ENCODE measurements around the gene OCA2. TPM values are rescaled to one million over a fixed set of nuclear protein-coding genes. Genes with fewer than 3 reads are reported as not detected.

The OCA2 gene
- total and polyA plus RNA-seq, 4 experiments from 2014 or later: not detected

GRCh38 chr15:27808182-27808581, 290.9 kb downstream of the OCA2 start:
- no peaks in the 10 kb centered on the region for H3K36me3 Mint-ChIP-seq
- H3K27ac Mint-ChIP-seq: no peak overlapping the region
- Histone ChIP-seq H3K27me3 (ENCODE audit: insufficient read depth, low read length) (no peaks in the 10 kb centered on the region), H3K4me1 (ENCODE audit: insufficient read depth, low read length) (no peaks in the 10 kb centered on the region), H3K36me3 (ENCODE audit: insufficient read depth, low read length) (no peaks in the 10 kb centered on the region), H3K27ac (ENCODE audit: low read depth, low read length) (no peak overlapping the region), H3K9me3 (ENCODE audit: control insufficient read depth in 1 of 2, low read length in 2 of 2) (no peaks in the 10 kb centered on the region), H3K4me3 (ENCODE audit: low read length in 2 of 2) (no peak overlapping the region)
- peaks cover 0 to 7% (median 5%) of the 10 kb centered on the region in 8 donors for H3K9me3 Mint-ChIP-seq
- POLR2A ChIA-PET (ENCODE audit: partially characterized antibody): no interaction called here
- no peak overlapping the region for H3K4me3 Mint-ChIP-seq
- CTCF ChIA-PET (ENCODE audit: partially characterized antibody): no interaction called here
- H3K27me3 Mint-ChIP-seq: no peaks in the 10 kb centered on the region
- no peak for DNase-seq
- H3K4me1 Mint-ChIP-seq: no peaks in the 10 kb centered on the region
- intact Hi-C loops (cut with micrococcal nuclease): no loop called here

- H3K4me1 Mint-ChIP-seq: no peaks in the 10 kb centered on the region
- H3K27ac Mint-ChIP-seq: no peak overlapping the region
- ChIA-PET POLR2A (ENCODE audit: partially characterized antibody) (no interaction called here), CTCF (ENCODE audit: partially characterized antibody) (no interaction called here)
- no peaks in the 10 kb centered on the region for H3K9me3 ChIP-seq (ENCODE audit: control insufficient read depth in 1 of 2, low read length in 2 of 2)
- H3K9me3 Mint-ChIP-seq: peaks cover 0 to 7% (median 4%) of the 10 kb centered on the region in 8 donors
- H3K4me3 Mint-ChIP-seq: no peak overlapping the region
- no peak for DNase-seq
- intact Hi-C loops (cut with micrococcal nuclease): no loop called here
- H3K36me3 Mint-ChIP-seq: no peaks in the 10 kb centered on the region
- H3K27me3 Mint-ChIP-seq: no peaks in the 10 kb centered on the region
- H3K36me3 ChIP-seq (ENCODE audit: insufficient read depth, low read length): no peaks in the 10 kb centered on the region
- no peaks in the 10 kb centered on the region for H3K27me3 ChIP-seq (ENCODE audit: insufficient read depth, low read length)
- no peaks in the 10 kb centered on the region for H3K4me1 ChIP-seq (ENCODE audit: insufficient read depth, low read length)
- H3K4me3 ChIP-seq (ENCODE audit: low read length in 2 of 2): no peak overlapping the region
- no peak overlapping the region for H3K27ac ChIP-seq (ENCODE audit: low read depth, low read length)
Observed at GRCh38 chr15:27807335-27807734, 291.8 kb downstream of the OCA2 start.

- Mint-ChIP-seq H3K36me3 (no peaks in the 10 kb centered on the region), H3K4me3 (no peak overlapping the region), H3K27me3 (no peaks in the 10 kb centered on the region), H3K4me1 (no peaks in the 10 kb centered on the region), H3K27ac (no peak overlapping the region), H3K9me3 (peaks cover 0 to 7% (median 4%) of the 10 kb centered on the region in 8 donors)
- no peaks in the 10 kb centered on the region for H3K27me3 ChIP-seq (ENCODE audit: insufficient read depth, low read length)
- no peak overlapping the region for H3K27ac ChIP-seq (ENCODE audit: low read depth, low read length)
- no peaks in the 10 kb centered on the region for H3K36me3 ChIP-seq (ENCODE audit: insufficient read depth, low read length)
- H3K4me3 ChIP-seq (ENCODE audit: low read length in 2 of 2): no peak overlapping the region
- ChIA-PET CTCF (ENCODE audit: partially characterized antibody) (no interaction called here), POLR2A (ENCODE audit: partially characterized antibody) (no interaction called here)
- intact Hi-C loops (cut with micrococcal nuclease): no loop called here
- DNase-seq: no peak
- no peaks in the 10 kb centered on the region for H3K4me1 ChIP-seq (ENCODE audit: insufficient read depth, low read length)
- H3K9me3 ChIP-seq (ENCODE audit: control insufficient read depth in 1 of 2, low read length in 2 of 2): no peaks in the 10 kb centered on the region
Observed at GRCh38 chr15:27806396-27806795, 292.7 kb downstream of the OCA2 start.

GRCh38 chr15:27805261-27806220, 293.6 kb downstream of the OCA2 start:
- Mint-ChIP-seq H3K9me3 (peaks cover 0 to 7% (median 4%) of the 10 kb centered on the region in 8 donors), H3K4me3 (no peak overlapping the region), H3K36me3 (no peaks in the 10 kb centered on the region), H3K4me1 (no peaks in the 10 kb centered on the region), H3K27ac (no peak overlapping the region), H3K27me3 (no peaks in the 10 kb centered on the region)
- DNase-seq: no peak
- no peaks in the 10 kb centered on the region for H3K4me1 ChIP-seq (ENCODE audit: insufficient read depth, low read length)
- intact Hi-C loops (cut with micrococcal nuclease): no loop called here
- POLR2A ChIA-PET (ENCODE audit: partially characterized antibody): no interaction called here
- no peaks in the 10 kb centered on the region for H3K27me3 ChIP-seq (ENCODE audit: insufficient read depth, low read length)
- H3K27ac ChIP-seq (ENCODE audit: low read depth, low read length): no peak overlapping the region
- CTCF ChIA-PET (ENCODE audit: partially characterized antibody): no interaction called here
- no peaks in the 10 kb centered on the region for H3K9me3 ChIP-seq (ENCODE audit: control insufficient read depth in 1 of 2, low read length in 2 of 2)
- H3K36me3 ChIP-seq (ENCODE audit: insufficient read depth, low read length): no peaks in the 10 kb centered on the region
- no peak overlapping the region for H3K4me3 ChIP-seq (ENCODE audit: low read length in 2 of 2)

- Mint-ChIP-seq H3K36me3 (no peaks in the 10 kb centered on the region), H3K9me3 (peaks cover 0 to 8% (median 4%) of the 10 kb centered on the region in 8 donors), H3K4me3 (no peak overlapping the region), H3K27ac (no peak overlapping the region), H3K27me3 (no peaks in the 10 kb centered on the region), H3K4me1 (no peaks in the 10 kb centered on the region)
- CTCF ChIA-PET (ENCODE audit: partially characterized antibody): no interaction called here
- H3K36me3 ChIP-seq (ENCODE audit: insufficient read depth, low read length): no peaks in the 10 kb centered on the region
- POLR2A ChIA-PET (ENCODE audit: partially characterized antibody): no interaction called here
- H3K27ac ChIP-seq (ENCODE audit: low read depth, low read length): no peak overlapping the region
- no peaks in the 10 kb centered on the region for H3K9me3 ChIP-seq (ENCODE audit: control insufficient read depth in 1 of 2, low read length in 2 of 2)
- no peak for DNase-seq
- no peak overlapping the region for H3K4me3 ChIP-seq (ENCODE audit: low read length in 2 of 2)
- intact Hi-C loops (cut with micrococcal nuclease): no loop called here
- no peaks in the 10 kb centered on the region for H3K4me1 ChIP-seq (ENCODE audit: insufficient read depth, low read length)
- H3K27me3 ChIP-seq (ENCODE audit: insufficient read depth, low read length): no peaks in the 10 kb centered on the region
Observed at GRCh38 chr15:27804569-27805260, 294.4 kb downstream of the OCA2 start.

- no peaks in the 10 kb centered on the region for H3K27me3 Mint-ChIP-seq
- H3K9me3 ChIP-seq (ENCODE audit: control insufficient read depth in 1 of 2, low read length in 2 of 2): no peaks in the 10 kb centered on the region
- no peak overlapping the region for H3K4me3 ChIP-seq (ENCODE audit: low read length in 2 of 2)
- no peaks in the 10 kb centered on the region for H3K4me1 Mint-ChIP-seq
- H3K9me3 Mint-ChIP-seq: peaks cover 0 to 8% (median 3%) of the 10 kb centered on the region in 8 donors
- ChIA-PET CTCF (ENCODE audit: partially characterized antibody) (no interaction called here), POLR2A (ENCODE audit: partially characterized antibody) (no interaction called here)
- no peak overlapping the region for H3K27ac Mint-ChIP-seq
- intact Hi-C loops (cut with micrococcal nuclease): no loop called here
- H3K27ac ChIP-seq (ENCODE audit: low read depth, low read length): no peak overlapping the region
- no peak for DNase-seq
- no peaks in the 10 kb centered on the region for H3K27me3 ChIP-seq (ENCODE audit: insufficient read depth, low read length)
- no peaks in the 10 kb centered on the region for H3K36me3 Mint-ChIP-seq
- no peak overlapping the region for H3K4me3 Mint-ChIP-seq
- no peaks in the 10 kb centered on the region for H3K4me1 ChIP-seq (ENCODE audit: insufficient read depth, low read length)
- no peaks in the 10 kb centered on the region for H3K36me3 ChIP-seq (ENCODE audit: insufficient read depth, low read length)
Observed at GRCh38 chr15:27798807-27799206, 300.3 kb downstream of the OCA2 start.

GRCh38 chr15:27797765-27798164, 301.4 kb downstream of the OCA2 start:
- Histone ChIP-seq H3K4me1 (ENCODE audit: insufficient read depth, low read length) (no peaks in the 10 kb centered on the region), H3K27ac (ENCODE audit: low read depth, low read length) (no peak overlapping the region), H3K9me3 (ENCODE audit: control insufficient read depth in 1 of 2, low read length in 2 of 2) (no peaks in the 10 kb centered on the region), H3K27me3 (ENCODE audit: insufficient read depth, low read length) (no peaks in the 10 kb centered on the region), H3K4me3 (ENCODE audit: low read length in 2 of 2) (no peak overlapping the region), H3K36me3 (ENCODE audit: insufficient read depth, low read length) (no peaks in the 10 kb centered on the region)
- Mint-ChIP-seq H3K27ac (no peak overlapping the region), H3K36me3 (no peaks in the 10 kb centered on the region), H3K4me3 (no peak overlapping the region), H3K27me3 (no peaks in the 10 kb centered on the region), H3K9me3 (peaks cover 0 to 8% (median 3%) of the 10 kb centered on the region in 8 donors), H3K4me1 (no peaks in the 10 kb centered on the region)
- POLR2A ChIA-PET (ENCODE audit: partially characterized antibody): no interaction called here
- CTCF ChIA-PET (ENCODE audit: partially characterized antibody): no interaction called here
- intact Hi-C loops (cut with micrococcal nuclease): no loop called here
- no peak for DNase-seq
